Measurements from ENCODE around the gene BAIAP2L1. TPM values are rescaled to one million over a fixed set of nuclear protein-coding genes. Genes with fewer than 3 reads are reported as not detected.

Gene BAIAP2L1
- total and polyA plus RNA-seq, 2 of the 8 experiments (the other 6 are each of a cell fraction or from before 2014, with no cell fraction given), result 19.2 to 42.9 TPM

- peak overlapping the region; percentile 78; the same call in 1 of the 2 replicates for H2AFZ ChIP-seq (ENCODE audit: low read length)
- H2BK120ac ChIP-seq (replicated peaks; ENCODE audit: low read depth, low read length), result no peak overlapping the region
- H3K18ac ChIP-seq (ENCODE audit: extremely low read depth, low read length), result no peak overlapping the region
- no peak overlapping the region for H3K23ac ChIP-seq (ENCODE audit: insufficient read length)
- no peak overlapping the region for H3K9ac ChIP-seq (replicated peaks in 1 of 4; ENCODE audit: extremely low read depth in 1 of 4, low read depth in 3 of 4, low read length in 3 of 4)
- H3K4ac ChIP-seq (replicated peaks; ENCODE audit: insufficient read length, low read depth, low read length), result no peak overlapping the region
- no peaks in the 10 kb centered on the region for H3K27me3 ChIP-seq (replicated peaks in 1 of 4; ENCODE audit: control insufficient read depth in 3 of 4, extremely low read depth in 1 of 4, insufficient read depth in 3 of 4, low read length in 3 of 4)
- peaks cover 12 to 19% of the 10 kb centered on the region in 2 experiments for H3K9me3 ChIP-seq (ENCODE audit: insufficient read depth in 2 of 2, low read depth in 1 of 2, low read length in 1 of 2)
- no peak overlapping the region for H2AK5ac ChIP-seq (ENCODE audit: low read depth, low read length)
- WGBS, 2 experiments (ENCODE audit: extremely low coverage in 1 of 2, insufficient coverage in 1 of 2, insufficient read length in 1 of 2, insufficient replicate concordance in 2 of 2, low coverage in 1 of 2, low lambda C conversion rate in 2 of 2, missing lambda C conversion rate in 1 of 2), result 78% methylated on average over 7 of the region's 7 CpGs; no CpG with 5 or more reads in 1 of the 2 experiments
- no peaks in the 10 kb centered on the region for H3K79me2 ChIP-seq (ENCODE audit: control insufficient read depth in 1 of 2, insufficient read depth in 2 of 2, low read length in 2 of 2)
- no peaks in the 10 kb centered on the region for H3K36me3 ChIP-seq (ENCODE audit: control insufficient read depth in 2 of 4, insufficient read depth in 4 of 4, low read length in 3 of 4)
- H2BK5ac ChIP-seq (ENCODE audit: low read depth, low read length), result no peak overlapping the region
- no peak overlapping the region for H2BK15ac ChIP-seq (ENCODE audit: low read length)
- H4K5ac ChIP-seq (ENCODE audit: insufficient read length, low read depth, low read length), result no peak overlapping the region
- no peak overlapping the region for H4K91ac ChIP-seq (replicated peaks; ENCODE audit: insufficient read length, low read length)
- H3K27ac ChIP-seq (ENCODE audit: low read depth, low read length), result no peak overlapping the region
- no peak for DNase-seq (ENCODE audit: low read depth in 1 of 2, low spot score in 2 of 2)
- H3K14ac ChIP-seq (ENCODE audit: insufficient read length), result no peak overlapping the region
- H3K23me2 ChIP-seq (ENCODE audit: low read depth, low read length), result no peaks in the 10 kb centered on the region
- no peak overlapping the region for H2BK20ac ChIP-seq (ENCODE audit: low read length)
- H3K4me1 ChIP-seq (replicated peaks in 1 of 4; ENCODE audit: control insufficient read depth in 3 of 4, insufficient read depth in 4 of 4, low read length in 3 of 4), result peaks cover 0 to 8% (median 4%) of the 10 kb centered on the region in 4 experiments; a peak in 3 of 7 replicates
- no peak overlapping the region for H4K8ac ChIP-seq (ENCODE audit: extremely low read depth, insufficient read depth, low read length)
- CTCF ChIA-PET (ENCODE audit: partially characterized antibody), result interaction anchor here (0.5 to 1.6 kb wide), 8 partner anchors 15 to 385 kb away, joined by 3 to 4 read pairs (median 3); no protein-coding TSS in a partner anchor
- no peak for FAIRE-seq
- H4K20me1 ChIP-seq (replicated peaks in 1 of 2; ENCODE audit: control insufficient read depth in 1 of 2, insufficient read depth in 2 of 2, low read length in 2 of 2), result no peaks in the 10 kb centered on the region
- H2BK12ac ChIP-seq (ENCODE audit: low read depth, low read length), result no peak overlapping the region
- H3K4me3 ChIP-seq (ENCODE audit: extremely low read depth in 1 of 4, insufficient read depth in 2 of 4, low read depth in 3 of 4, low read length in 4 of 4), result no peak overlapping the region
- H3K79me1 ChIP-seq (ENCODE audit: low read depth, low read length), result no peaks in the 10 kb centered on the region
- POLR2A ChIA-PET (ENCODE audit: partially characterized antibody), result interaction anchor here (1.0 kb wide), 1 partner anchor 169 kb away, joined by 3 read pairs; no protein-coding TSS in a partner anchor
- H3K56ac ChIP-seq (replicated peaks; ENCODE audit: insufficient read length, low read depth, low read length), result no peak overlapping the region
- H3K4me2 ChIP-seq (ENCODE audit: insufficient read depth in 1 of 2, low read depth in 2 of 2, low read length in 2 of 2), result peak overlapping the region in 1 of 2 experiments; percentile 11; a peak in 1 of 4 replicates
- no peak for TF ChIP-seq CHD2 (IDR thresholded peaks at IDR 0.05; ENCODE audit: low read length)
- TF ChIP-seq, protein P1, sequence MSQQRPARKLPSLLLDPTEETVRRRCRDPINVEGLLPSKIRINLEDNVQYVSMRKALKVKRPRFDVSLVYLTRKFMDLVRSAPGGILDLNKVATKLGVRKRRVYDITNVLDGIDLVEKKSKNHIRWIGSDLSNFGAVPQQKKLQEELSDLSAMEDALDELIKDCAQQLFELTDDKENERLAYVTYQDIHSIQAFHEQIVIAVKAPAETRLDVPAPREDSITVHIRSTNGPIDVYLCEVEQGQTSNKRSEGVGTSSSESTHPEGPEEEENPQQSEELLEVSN (IDR thresholded peaks at IDR 0.05), result no peak
- TF ChIP-seq TEAD4 (IDR thresholded peaks at IDR 0.05; ENCODE audit: low read depth, low read length), result no peak
- TF ChIP-seq SAP30 (IDR thresholded peaks at IDR 0.05; ENCODE audit: insufficient read depth, insufficient replicate concordance, low read length), result no peak
- TF ChIP-seq BACH1 (IDR thresholded peaks at IDR 0.05; ENCODE audit: low read length), result no peak
- no peak for TF ChIP-seq GTF2F1 (IDR thresholded peaks at IDR 0.05; ENCODE audit: borderline replicate concordance, low read depth, low read length)
- TF ChIP-seq BCL11A (IDR thresholded peaks at IDR 0.05; ENCODE audit: low read depth in 2 of 2, low read length in 2 of 2), result no peak
- TF ChIP-seq EP300 (IDR thresholded peaks at IDR 0.05; ENCODE audit: borderline replicate concordance in 1 of 2, low read depth in 2 of 2, low read length in 2 of 2), result no peak
- no peak for TF ChIP-seq ATF3 (IDR thresholded peaks at IDR 0.05; ENCODE audit: insufficient read depth, low read depth, low read length)
- no peak for TF ChIP-seq SP2 (IDR thresholded peaks at IDR 0.05; ENCODE audit: low read length)
- no peak for TF ChIP-seq YY1 (IDR thresholded peaks at IDR 0.05; ENCODE audit: low read depth, low read length)
- no peak for TF ChIP-seq CTBP2 (IDR thresholded peaks at IDR 0.05; ENCODE audit: borderline replicate concordance, insufficient read depth, insufficient read length, low read length)
- no peak for TF ChIP-seq SIRT6 (IDR thresholded peaks at IDR 0.05; ENCODE audit: low read length)
Measured at GRCh38 chr7:98448766-98449165, 47.9 kb upstream of the BAIAP2L1 start.
